SHP77 treated with DMSO at 0.1 percent for 48 hours (cell line): Measurements from ENCODE around the gene IARS2.
"Not testable (repeated sequence)": the region's sequence is repeated elsewhere in the genome, so short reads cannot be mapped to it uniquely, and the experiment has no call there.

Experiments
- DNase-seq: peaks from one replicate; lab custom pipeline; 2025; lab: John Stamatoyannopoulos, UW

The IARS2 gene

DNA sequence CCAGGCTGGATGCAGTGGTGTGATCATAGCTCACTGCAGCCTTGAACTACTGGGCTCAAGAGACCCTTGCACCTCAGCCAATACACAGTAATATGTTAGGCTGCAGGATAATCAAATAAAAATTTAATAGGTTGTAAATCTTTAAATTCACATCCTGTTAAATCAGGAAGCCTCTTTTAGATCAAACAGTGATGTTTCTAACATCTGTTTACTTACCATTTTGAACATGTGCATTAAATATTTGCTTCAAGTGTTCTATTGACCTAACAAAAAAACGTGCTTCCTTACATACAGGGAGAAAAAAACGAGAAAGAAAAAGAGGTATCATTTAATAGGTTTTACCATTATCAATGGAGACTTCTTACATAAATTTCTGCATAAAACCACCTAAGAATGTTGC, 70.6 kb downstream of the IARS2 start:
- no peak for DNase-seq

GRCh38 chr1:220166853-220167252, 72.9 kb downstream of the IARS2 start:
- DNase-seq = no peak

DNA sequence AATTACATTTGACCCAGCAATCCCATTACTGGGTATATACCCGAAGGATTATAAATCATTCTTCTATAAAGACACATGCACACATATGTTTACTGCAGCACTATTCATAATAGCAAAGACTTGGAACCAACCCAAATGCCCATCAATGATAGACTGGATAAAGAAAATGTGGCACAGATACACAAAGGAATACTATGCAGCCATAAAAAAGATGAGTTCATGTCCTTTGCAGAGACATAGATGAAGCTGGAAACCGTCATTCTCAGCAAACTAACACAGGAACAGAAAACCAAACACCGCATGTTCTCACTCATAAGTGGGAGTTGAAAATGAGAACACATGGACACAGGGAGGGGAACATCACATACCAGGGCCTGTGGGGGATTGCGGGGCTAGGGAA, 76.0 kb downstream of the IARS2 start:
- not testable (repeated sequence) for DNase-seq

- no peak for DNase-seq
These were observed 77.0 kb downstream of the IARS2 start for GRCh38 chr1:220170836-220171526.

- no peak for DNase-seq
These were observed 82.6 kb downstream of the IARS2 start for GRCh38 chr1:220176540-220176939.

- no peak for DNase-seq
These were observed 88.2 kb downstream of the IARS2 start for GRCh38 chr1:220182111-220182510.

- DNase-seq = no peak
These were observed 88.7 kb downstream of the IARS2 start for GRCh38 chr1:220182656-220183055.

DNA sequence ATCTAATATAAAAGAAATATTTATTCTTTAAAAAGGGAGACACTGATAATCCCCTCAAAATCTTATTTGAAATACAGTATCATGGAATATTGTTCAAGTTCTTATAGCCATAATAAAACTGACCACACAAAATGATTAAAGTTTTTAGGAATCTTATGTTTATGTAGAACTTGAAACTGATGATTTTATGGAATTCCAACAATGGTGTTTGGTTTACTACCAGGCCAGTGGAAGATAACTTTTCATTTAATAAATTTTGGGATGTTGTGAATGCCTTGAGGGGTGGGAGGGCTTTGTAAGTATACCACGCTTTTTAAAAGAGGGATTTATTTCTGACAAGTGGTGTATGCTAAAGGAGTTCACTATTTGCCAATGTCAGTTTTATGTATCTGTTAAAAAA, 90.6 kb downstream of the IARS2 start:
- no peak for DNase-seq

DNA sequence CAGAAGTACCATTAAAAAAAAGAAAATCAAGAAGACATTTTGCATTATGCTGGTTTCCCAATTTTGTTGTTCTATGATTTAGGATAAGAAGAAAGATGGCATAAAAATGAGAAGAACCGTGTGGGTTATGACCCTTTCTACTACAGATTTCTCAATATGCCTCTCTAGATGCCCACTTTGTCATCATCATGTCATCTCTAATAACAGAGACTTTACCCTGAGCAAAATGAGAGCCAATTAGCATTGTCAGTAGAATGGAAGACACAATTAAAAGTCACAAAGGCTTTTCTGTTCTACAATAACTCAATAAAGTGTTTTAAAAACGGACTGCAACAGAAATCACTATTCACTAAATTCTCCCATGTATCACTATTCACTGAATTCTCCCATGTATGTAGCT, 92.8 kb downstream of the IARS2 start:
- no peak for DNase-seq

GRCh38 chr1:220188538-220188937, 94.6 kb downstream of the IARS2 start:
- no peak for DNase-seq

DNA sequence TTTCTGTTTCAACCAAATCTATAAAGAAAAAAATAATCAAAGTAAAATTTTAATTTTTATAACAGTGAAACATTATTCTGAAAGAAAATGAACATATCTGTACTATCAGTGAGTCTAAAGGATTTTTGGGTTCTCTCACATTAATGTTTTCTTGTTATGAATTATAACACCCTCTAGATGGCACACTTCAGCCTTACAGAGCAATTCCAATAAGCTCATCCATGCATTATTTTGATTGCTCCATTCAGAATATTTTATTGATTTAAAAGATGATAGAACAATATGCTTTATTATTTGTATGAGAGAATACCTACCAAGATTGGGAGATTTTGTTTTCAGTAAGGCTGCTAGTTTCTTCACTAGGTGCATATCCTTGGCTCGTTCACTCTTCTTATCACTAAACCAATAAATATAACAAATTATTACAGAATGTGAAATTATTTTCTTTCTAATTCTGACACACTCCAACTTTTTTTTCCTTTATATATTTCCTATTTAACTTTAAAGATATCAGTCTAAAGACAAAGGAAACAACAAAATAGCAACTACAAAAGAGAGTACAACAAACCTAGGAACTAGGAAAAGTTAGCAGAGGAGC, 95.9 kb downstream of the IARS2 start:
- DNase-seq = peak; percentile 2

- DNase-seq = no peak
These were observed 101.8 kb downstream of the IARS2 start for GRCh38 chr1:220195701-220196100.
